GM23338 (cell line): ENCODE data around the gene OR1D5. TPM values are rescaled to one million over a fixed set of nuclear protein-coding genes. Genes with fewer than 3 reads are reported as not detected.

Experiments used
- ATAC-seq: fragments of 200-7000 bp; cut with Tn5 transposase; 3 replicates; pipeline ENCODE4 v1.9.1; 2020
- DNase-seq: peaks from one replicate; pipeline ENCODE4 v3.0.0-alpha.2; 2015; ENCODE audit warnings: low spot score
- H2AFZ ChIP-seq: fragments of 200-600 bp; sonication (generic); 2 replicates; pipeline ENCODE4 v1.8.0; 2016; ENCODE audit warnings: antibody characterized with exemption, mild to moderate bottlenecking, moderate library complexity
- H3F3A ChIP-seq: fragments of 200-600 bp; sonication (generic); replicated peaks from 2 replicates; pipeline ENCODE4 v1.8.0; 2017; ENCODE audit warnings: antibody characterized with exemption, mixed run types, low read depth
- H3K27ac ChIP-seq: fragments of 200-600 bp; sonication (generic); 2 replicates; pipeline ENCODE4 v1.6.1; 2016; ENCODE audit warnings: low read depth
- H3K27me3 ChIP-seq: fragments of 200-600 bp; sonication (generic); 2 replicates; pipeline ENCODE4 v1.8.0; 2016; ENCODE audit warnings: mild to moderate bottlenecking, mixed run types, moderate library complexity; ENCODE audit not compliant: insufficient read depth
- H3K36me3 ChIP-seq: fragments of 200-600 bp; sonication (generic); 2 replicates; pipeline ENCODE4 v1.8.0; 2016; ENCODE audit warnings: mild to moderate bottlenecking; ENCODE audit not compliant: insufficient read depth
- H3K4me1 ChIP-seq: fragments of 200-600 bp; sonication (generic); 2 replicates; pipeline ENCODE4 v1.8.0; 2016; ENCODE audit warnings: mild to moderate bottlenecking, moderate library complexity; ENCODE audit not compliant: insufficient read depth
- H3K4me2 ChIP-seq: fragments of 200-600 bp; sonication (generic); 2 replicates; pipeline ENCODE4 v1.7.1; 2017; ENCODE audit warnings: mixed run types
- H3K4me3 ChIP-seq: fragments of 200-600 bp; sonication (generic); 2 replicates; pipeline ENCODE4 v1.6.1; 2016; ENCODE audit warnings: mixed run types
- H3K79me2 ChIP-seq: fragments of 200-600 bp; sonication (generic); replicated peaks from 2 replicates; pipeline ENCODE4 v1.8.0; 2017; ENCODE audit warnings: mild to moderate bottlenecking; ENCODE audit not compliant: insufficient read depth
- H3K9me2 ChIP-seq: fragments of 200-600 bp; sonication (generic); 2 replicates; pipeline ENCODE4 v1.8.0; 2017; ENCODE audit not compliant: insufficient read depth
- H4K20me1 ChIP-seq: fragments of 200-600 bp; sonication (generic); replicated peaks from 2 replicates; pipeline ENCODE4 v1.8.0; 2017; ENCODE audit warnings: mild to moderate bottlenecking; ENCODE audit not compliant: insufficient read depth
- H3K27ac Mint-ChIP-seq: 2 replicates; pipeline ENCODE4 v1.8.0; 2020; ENCODE audit warnings: inconsistent platforms, mild to moderate bottlenecking, moderate library complexity, mixed read lengths
- H3K27me3 Mint-ChIP-seq: 3 replicates; pipeline ENCODE4 v1.8.0; 2022; ENCODE audit warnings: low read depth, mild to moderate bottlenecking, moderate library complexity, mixed read lengths, inconsistent platforms; ENCODE audit not compliant: insufficient read depth, poor library complexity
- H3K36me3 Mint-ChIP-seq: 3 replicates; pipeline ENCODE4 v1.8.0; 2021; ENCODE audit warnings: low read depth, mild to moderate bottlenecking, inconsistent platforms, moderate library complexity, mixed read lengths
- H3K4me1 Mint-ChIP-seq: 3 replicates; pipeline ENCODE4 v1.8.0; 2020; ENCODE audit warnings: mild to moderate bottlenecking, inconsistent platforms, mixed read lengths
- H3K4me3 Mint-ChIP-seq: 3 replicates; pipeline ENCODE4 v1.8.0; 2021; ENCODE audit warnings: moderate library complexity, mild to moderate bottlenecking, inconsistent platforms, mixed read lengths
- H3K9me3 Mint-ChIP-seq: 3 replicates; pipeline ENCODE4 v1.8.0; 2020; ENCODE audit warnings: moderate library complexity, mild to moderate bottlenecking, inconsistent platforms, mixed read lengths
- polyA plus RNA-seq: library from polyadenylated mRNA; unstranded; fragments of >200 nt; fragmentation: Nextera tagmentation; extraction: Ambion mirVana; gene quantifications from 2 replicates; pipeline ENCODE4 v1.2.1, GENCODE V29; 2016
- total RNA-seq: library from RNA; depleted of rRNA; stranded (reverse); fragments of >200 nt; shearing (Covaris generic); gene quantifications from 2 replicates; pipeline ENCODE4 v1.2.3, GENCODE V29; 2014
- TF ChIP-seq, protein P1 (sequence below): fragments of 250-450 bp; sonication (Bioruptor Pico); IDR thresholded peaks from 2 replicates; pipeline ENCODE4 v1.5.0; 2020; ENCODE audit warnings: mild to moderate bottlenecking, moderate library complexity
- TF ChIP-seq, protein P2 (sequence below), 2 experiments: fragments of 200-600 bp in 1 of 2; sonication (generic) in 1 of 2; conservative IDR thresholded peaks; 2 replicates each; pipeline versions ENCODE4 v1.5.1 to v1.6.1; 2016 to 2017; ENCODE audit warnings: antibody characterized with exemption in 2 of 2, low read depth in 2 of 2, mild to moderate bottlenecking in 2 of 2, moderate library complexity in 1 of 2

The OR1D5 gene
- total and polyA plus RNA-seq, 2 experiments from 2014 or later = not detected

DNA sequence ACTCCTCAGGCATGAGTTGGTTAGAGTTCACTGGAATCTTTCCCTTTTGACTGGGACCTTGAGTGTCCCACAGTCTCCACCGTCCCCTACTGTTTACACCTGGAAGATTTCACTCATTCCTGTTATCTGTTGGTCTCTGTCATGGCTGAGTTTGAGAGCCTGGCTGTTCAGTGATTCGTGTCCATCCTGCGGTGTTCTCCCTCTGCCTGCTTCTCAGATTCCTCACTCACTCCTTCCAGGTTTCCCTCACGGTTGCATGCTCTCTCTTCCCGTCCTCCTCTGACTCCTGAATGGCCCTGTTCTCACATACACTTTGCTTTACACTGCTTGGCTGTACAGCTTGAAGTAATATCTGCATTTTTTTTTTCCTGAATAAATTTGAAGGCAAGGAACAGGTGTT is 24.5 kb downstream of the OR1D5 start:
- Histone ChIP-seq H3K36me3 (no peaks in the 10 kb centered on the region), H3K79me2 (no peaks in the 10 kb centered on the region), H3K27ac (no peak overlapping the region), H3K27me3 (no peaks in the 10 kb centered on the region), H2AFZ (no peak overlapping the region), H3K4me3 (no peak overlapping the region), H4K20me1 (no peaks in the 10 kb centered on the region), H3F3A (no peaks in the 10 kb centered on the region), H3K4me2 (no peak overlapping the region), H3K9me2 (no peaks in the 10 kb centered on the region), H3K4me1 (no peaks in the 10 kb centered on the region)
- DNase-seq (peak; percentile 27), ATAC-seq (no peak)
- Mint-ChIP-seq H3K27me3 (peaks cover 12% of the 10 kb centered on the region), H3K27ac (no peak overlapping the region), H3K36me3 (peaks cover 8% of the 10 kb centered on the region), H3K9me3 (peaks cover 18% of the 10 kb centered on the region), H3K4me1 (no peaks in the 10 kb centered on the region), H3K4me3 (no peak overlapping the region)
- TF ChIP-seq, protein P1, sequence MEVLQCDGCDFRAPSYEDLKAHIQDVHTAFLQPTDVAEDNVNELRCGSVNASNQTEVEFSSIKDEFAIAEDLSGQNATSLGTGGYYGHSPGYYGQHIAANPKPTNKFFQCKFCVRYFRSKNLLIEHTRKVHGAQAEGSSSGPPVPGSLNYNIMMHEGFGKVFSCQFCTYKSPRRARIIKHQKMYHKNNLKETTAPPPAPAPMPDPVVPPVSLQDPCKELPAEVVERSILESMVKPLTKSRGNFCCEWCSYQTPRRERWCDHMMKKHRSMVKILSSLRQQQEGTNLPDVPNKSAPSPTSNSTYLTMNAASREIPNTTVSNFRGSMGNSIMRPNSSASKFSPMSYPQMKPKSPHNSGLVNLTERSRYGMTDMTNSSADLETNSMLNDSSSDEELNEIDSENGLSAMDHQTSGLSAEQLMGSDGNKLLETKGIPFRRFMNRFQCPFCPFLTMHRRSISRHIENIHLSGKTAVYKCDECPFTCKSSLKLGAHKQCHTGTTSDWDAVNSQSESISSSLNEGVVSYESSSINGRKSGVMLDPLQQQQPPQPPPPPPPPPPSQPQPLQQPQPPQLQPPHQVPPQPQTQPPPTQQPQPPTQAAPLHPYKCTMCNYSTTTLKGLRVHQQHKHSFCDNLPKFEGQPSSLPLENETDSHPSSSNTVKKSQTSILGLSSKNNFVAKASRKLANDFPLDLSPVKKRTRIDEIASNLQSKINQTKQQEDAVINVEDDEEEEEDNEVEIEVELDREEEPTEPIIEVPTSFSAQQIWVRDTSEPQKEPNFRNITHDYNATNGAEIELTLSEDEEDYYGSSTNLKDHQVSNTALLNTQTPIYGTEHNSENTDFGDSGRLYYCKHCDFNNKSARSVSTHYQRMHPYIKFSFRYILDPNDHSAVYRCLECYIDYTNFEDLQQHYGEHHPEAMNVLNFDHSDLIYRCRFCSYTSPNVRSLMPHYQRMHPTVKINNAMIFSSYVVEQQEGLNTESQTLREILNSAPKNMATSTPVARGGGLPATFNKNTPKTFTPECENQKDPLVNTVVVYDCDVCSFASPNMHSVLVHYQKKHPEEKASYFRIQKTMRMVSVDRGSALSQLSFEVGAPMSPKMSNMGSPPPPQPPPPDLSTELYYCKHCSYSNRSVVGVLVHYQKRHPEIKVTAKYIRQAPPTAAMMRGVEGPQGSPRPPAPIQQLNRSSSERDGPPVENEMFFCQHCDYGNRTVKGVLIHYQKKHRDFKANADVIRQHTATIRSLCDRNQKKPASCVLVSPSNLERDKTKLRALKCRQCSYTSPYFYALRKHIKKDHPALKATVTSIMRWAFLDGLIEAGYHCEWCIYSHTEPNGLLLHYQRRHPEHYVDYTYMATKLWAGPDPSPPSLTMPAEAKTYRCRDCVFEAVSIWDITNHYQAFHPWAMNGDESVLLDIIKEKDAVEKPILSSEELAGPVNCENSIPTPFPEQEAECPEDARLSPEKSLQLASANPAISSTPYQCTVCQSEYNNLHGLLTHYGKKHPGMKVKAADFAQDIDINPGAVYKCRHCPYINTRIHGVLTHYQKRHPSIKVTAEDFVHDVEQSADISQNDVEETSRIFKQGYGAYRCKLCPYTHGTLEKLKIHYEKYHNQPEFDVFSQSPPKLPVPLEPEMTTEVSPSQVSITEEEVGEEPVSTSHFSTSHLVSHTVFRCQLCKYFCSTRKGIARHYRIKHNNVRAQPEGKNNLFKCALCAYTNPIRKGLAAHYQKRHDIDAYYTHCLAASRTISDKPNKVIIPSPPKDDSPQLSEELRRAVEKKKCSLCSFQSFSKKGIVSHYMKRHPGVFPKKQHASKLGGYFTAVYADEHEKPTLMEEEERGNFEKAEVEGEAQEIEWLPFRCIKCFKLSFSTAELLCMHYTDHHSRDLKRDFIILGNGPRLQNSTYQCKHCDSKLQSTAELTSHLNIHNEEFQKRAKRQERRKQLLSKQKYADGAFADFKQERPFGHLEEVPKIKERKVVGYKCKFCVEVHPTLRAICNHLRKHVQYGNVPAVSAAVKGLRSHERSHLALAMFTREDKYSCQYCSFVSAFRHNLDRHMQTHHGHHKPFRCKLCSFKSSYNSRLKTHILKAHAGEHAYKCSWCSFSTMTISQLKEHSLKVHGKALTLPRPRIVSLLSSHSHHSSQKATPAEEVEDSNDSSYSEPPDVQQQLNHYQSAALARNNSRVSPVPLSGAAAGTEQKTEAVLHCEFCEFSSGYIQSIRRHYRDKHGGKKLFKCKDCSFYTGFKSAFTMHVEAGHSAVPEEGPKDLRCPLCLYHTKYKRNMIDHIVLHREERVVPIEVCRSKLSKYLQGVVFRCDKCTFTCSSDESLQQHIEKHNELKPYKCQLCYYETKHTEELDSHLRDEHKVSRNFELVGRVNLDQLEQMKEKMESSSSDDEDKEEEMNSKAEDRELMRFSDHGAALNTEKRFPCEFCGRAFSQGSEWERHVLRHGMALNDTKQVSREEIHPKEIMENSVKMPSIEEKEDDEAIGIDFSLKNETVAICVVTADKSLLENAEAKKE (CRISPR knock-in tag) = no peak
- TF ChIP-seq, protein P2, sequence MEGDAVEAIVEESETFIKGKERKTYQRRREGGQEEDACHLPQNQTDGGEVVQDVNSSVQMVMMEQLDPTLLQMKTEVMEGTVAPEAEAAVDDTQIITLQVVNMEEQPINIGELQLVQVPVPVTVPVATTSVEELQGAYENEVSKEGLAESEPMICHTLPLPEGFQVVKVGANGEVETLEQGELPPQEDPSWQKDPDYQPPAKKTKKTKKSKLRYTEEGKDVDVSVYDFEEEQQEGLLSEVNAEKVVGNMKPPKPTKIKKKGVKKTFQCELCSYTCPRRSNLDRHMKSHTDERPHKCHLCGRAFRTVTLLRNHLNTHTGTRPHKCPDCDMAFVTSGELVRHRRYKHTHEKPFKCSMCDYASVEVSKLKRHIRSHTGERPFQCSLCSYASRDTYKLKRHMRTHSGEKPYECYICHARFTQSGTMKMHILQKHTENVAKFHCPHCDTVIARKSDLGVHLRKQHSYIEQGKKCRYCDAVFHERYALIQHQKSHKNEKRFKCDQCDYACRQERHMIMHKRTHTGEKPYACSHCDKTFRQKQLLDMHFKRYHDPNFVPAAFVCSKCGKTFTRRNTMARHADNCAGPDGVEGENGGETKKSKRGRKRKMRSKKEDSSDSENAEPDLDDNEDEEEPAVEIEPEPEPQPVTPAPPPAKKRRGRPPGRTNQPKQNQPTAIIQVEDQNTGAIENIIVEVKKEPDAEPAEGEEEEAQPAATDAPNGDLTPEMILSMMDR (conservative IDR thresholded peaks at IDR 0.05; ENCODE audit: low read depth in 2 of 2) = peak in 1 of 2 experiments; percentile 30; a peak in 2 of 4 replicates

DNA sequence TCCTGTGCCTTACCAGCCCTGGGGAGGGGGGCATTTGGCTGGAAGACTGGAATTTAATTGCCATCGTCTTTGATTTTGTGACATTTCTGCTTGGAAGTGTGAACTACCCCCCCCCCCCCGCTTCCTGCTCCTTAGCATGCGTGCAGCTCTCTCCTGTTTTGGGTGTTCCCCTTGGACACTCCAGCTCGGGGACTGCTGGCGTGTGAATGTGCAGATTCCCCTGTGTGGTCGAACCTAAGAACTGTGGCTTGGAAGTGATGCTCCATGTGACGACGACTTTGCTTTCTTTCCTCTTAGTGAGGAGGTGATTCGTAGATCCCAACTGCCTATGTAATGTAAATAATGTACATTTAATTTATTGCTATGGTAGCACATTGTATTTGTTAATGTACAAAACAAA is 26.1 kb downstream of the OR1D5 start:
- no peak for ATAC-seq
- no peak overlapping the region for H2AFZ ChIP-seq
- TF ChIP-seq, protein P2 (conservative IDR thresholded peaks at IDR 0.05; ENCODE audit: low read depth in 2 of 2) = no peak

More for the DNA sequence above, 26.1 kb downstream of the OR1D5 start:
- Histone ChIP-seq H3K36me3 (no peaks in the 10 kb centered on the region), H3F3A (no peaks in the 10 kb centered on the region), H3K9me2 (no peaks in the 10 kb centered on the region), H4K20me1 (no peaks in the 10 kb centered on the region), H3K4me2 (no peak overlapping the region), H3K27ac (no peak overlapping the region), H3K4me3 (no peak overlapping the region), H3K4me1 (no peaks in the 10 kb centered on the region), H3K27me3 (no peaks in the 10 kb centered on the region), H3K79me2 (no peaks in the 10 kb centered on the region)
- Mint-ChIP-seq H3K9me3 (peaks cover 2% of the 10 kb centered on the region), H3K27ac (no peak overlapping the region), H3K4me1 (no peaks in the 10 kb centered on the region), H3K27me3 (peaks cover 14% of the 10 kb centered on the region), H3K36me3 (peaks cover 4% of the 10 kb centered on the region; the same call in 2 of the 3 replicates), H3K4me3 (no peak overlapping the region)
- DNase-seq = no peak
